Nephron (organoid): Measurements from ENCODE around the gene MLLT6.

ENCODE experiments used
- H3K27ac Mint-ChIP-seq, 3 experiments: 2 replicates each; pipeline ENCODE4 v1.8.0; 2020; ENCODE audit warnings: mixed read lengths in 3 of 3, mild to moderate bottlenecking in 2 of 3, moderate library complexity in 1 of 3
- H3K27me3 Mint-ChIP-seq: 2 replicates; pipeline ENCODE4 v1.8.0; 2021; ENCODE audit warnings: low read depth, mild to moderate bottlenecking, moderate library complexity, mixed read lengths
- H3K36me3 Mint-ChIP-seq: 2 replicates; pipeline ENCODE4 v1.8.0; 2020; ENCODE audit warnings: low read depth, mixed read lengths
- H3K4me1 Mint-ChIP-seq: 2 replicates; pipeline ENCODE4 v1.8.0; 2020; ENCODE audit warnings: mixed read lengths
- H3K4me3 Mint-ChIP-seq, 3 experiments: 2 replicates each; pipeline ENCODE4 v1.8.0; 2020; ENCODE audit warnings: mild to moderate bottlenecking in 3 of 3, mixed read lengths in 3 of 3, moderate library complexity in 2 of 3
- H3K9me3 Mint-ChIP-seq: 2 replicates; pipeline ENCODE4 v1.8.0; 2020; ENCODE audit warnings: mixed read lengths
- CTCF ChIP-seq, 3 experiments: fragments of 200-600 bp; sonication (generic); IDR thresholded peaks; one replicate each; pipeline ENCODE4 v1.5.0; 2021; ENCODE audit warnings: antibody characterized with exemption in 3 of 3; ENCODE audit not compliant: unreplicated experiment in 3 of 3

MLLT6 gene

GRCh38 chr17:38735161-38735997 is 30.3 kb downstream of the MLLT6 start:
- peaks cover 38% of the 10 kb centered on the region for H3K36me3 Mint-ChIP-seq
- H3K4me1 Mint-ChIP-seq, result peaks cover 50% of the 10 kb centered on the region
- H3K27me3 Mint-ChIP-seq, result no peaks in the 10 kb centered on the region
- peak overlapping the region in 1 of 3 experiments; percentile 73 for H3K27ac Mint-ChIP-seq
- TF ChIP-seq CTCF (IDR thresholded peaks at IDR 0.05; ENCODE audit: unreplicated experiment in 3 of 3), result peak; percentile 79 to 85 (median 83)
- peak overlapping the region in 1 of 3 experiments; percentile 20 for H3K4me3 Mint-ChIP-seq
- H3K9me3 Mint-ChIP-seq, result no peaks in the 10 kb centered on the region

- no peaks in the 10 kb centered on the region for H3K9me3 Mint-ChIP-seq
- peaks cover 54% of the 10 kb centered on the region for H3K4me1 Mint-ChIP-seq
- H3K27ac Mint-ChIP-seq, result peak overlapping the region in 1 of 3 experiments; percentile 54
- TF ChIP-seq CTCF (IDR thresholded peaks at IDR 0.05; ENCODE audit: unreplicated experiment in 3 of 3), result no peak
- no peak overlapping the region for H3K4me3 Mint-ChIP-seq
- H3K36me3 Mint-ChIP-seq, result peaks cover 41% of the 10 kb centered on the region
- no peaks in the 10 kb centered on the region for H3K27me3 Mint-ChIP-seq
Observed at GRCh38 chr17:38738007-38738662, 33.1 kb downstream of the MLLT6 start.

- Mint-ChIP-seq H3K27me3 (no peaks in the 10 kb centered on the region), H3K9me3 (no peaks in the 10 kb centered on the region), H3K4me3 (no peak overlapping the region), H3K4me1 (peaks cover 55% of the 10 kb centered on the region), H3K27ac (no peak overlapping the region), H3K36me3 (peaks cover 38% of the 10 kb centered on the region)
- no peak for TF ChIP-seq CTCF (IDR thresholded peaks at IDR 0.05; ENCODE audit: unreplicated experiment in 3 of 3)
Observed at GRCh38 chr17:38738686-38739085, 33.6 kb downstream of the MLLT6 start.

- Mint-ChIP-seq H3K36me3 (peaks cover 32% of the 10 kb centered on the region), H3K27me3 (no peaks in the 10 kb centered on the region)
Observed at GRCh38 chr17:38739305-38739704, 34.2 kb downstream of the MLLT6 start.

GRCh38 chr17:38740044-38740443 is 35.0 kb downstream of the MLLT6 start:
- no peak for TF ChIP-seq CTCF (IDR thresholded peaks at IDR 0.05; ENCODE audit: unreplicated experiment in 3 of 3)
- Mint-ChIP-seq H3K36me3 (peaks cover 28% of the 10 kb centered on the region), H3K27ac (no peak overlapping the region), H3K4me1 (peaks cover 54% of the 10 kb centered on the region), H3K27me3 (no peaks in the 10 kb centered on the region), H3K4me3 (no peak overlapping the region), H3K9me3 (no peaks in the 10 kb centered on the region)

More at GRCh38 chr17:38739305-38739704, 34.2 kb downstream of the MLLT6 start:
- no peaks in the 10 kb centered on the region for H3K9me3 Mint-ChIP-seq
- TF ChIP-seq CTCF (IDR thresholded peaks at IDR 0.05; ENCODE audit: unreplicated experiment in 3 of 3), result no peak
- peaks cover 55% of the 10 kb centered on the region for H3K4me1 Mint-ChIP-seq
- no peak overlapping the region for H3K4me3 Mint-ChIP-seq
- H3K27ac Mint-ChIP-seq, result no peak overlapping the region
